ENCODE data around the gene TRIM47. TPM values are rescaled to one million over a fixed set of nuclear protein-coding genes. Genes with fewer than 3 reads are reported as not detected.

TRIM47 gene
- polyA plus RNA-seq, 3 donors = 5.8 to 9.1 (median 6.3) TPM

DNA sequence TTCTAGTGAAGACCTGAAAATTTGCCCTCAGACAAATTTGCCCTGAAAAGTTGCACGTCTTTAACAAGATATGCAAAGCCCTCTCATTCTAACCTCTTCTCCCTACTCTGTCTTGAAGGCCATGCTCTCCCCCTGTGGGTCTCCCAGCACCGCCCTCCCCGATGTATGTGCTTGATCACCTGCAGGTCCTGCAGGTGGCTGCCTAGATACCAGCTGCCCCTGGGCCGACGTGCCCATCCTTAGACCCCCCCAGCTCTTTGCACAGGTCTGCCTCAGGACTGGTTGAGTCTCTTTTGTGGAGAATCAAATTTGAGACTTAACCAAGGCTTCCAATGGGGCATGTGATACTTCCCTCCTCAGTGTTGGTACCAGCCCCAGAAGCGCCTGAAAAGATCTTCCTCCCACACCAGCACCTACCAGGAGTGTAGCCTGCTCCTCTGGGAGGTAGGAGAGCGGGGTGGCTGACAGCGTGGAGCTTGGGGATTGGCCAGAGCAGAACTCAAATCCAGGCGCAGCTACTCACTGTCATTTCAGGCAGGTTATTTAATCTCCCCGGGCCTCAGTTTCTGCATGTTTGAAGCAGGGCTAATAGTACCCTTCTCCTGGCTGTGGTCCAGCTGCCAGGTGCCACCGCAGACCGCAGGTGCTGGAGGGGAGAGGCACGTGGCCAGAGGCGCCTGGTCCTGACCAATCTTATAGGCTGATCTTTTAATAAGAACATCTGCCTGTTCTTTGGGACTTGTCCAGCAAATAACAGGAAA, 30.9 kb upstream of the TRIM47 start:
- DNase-seq (ENCODE audit: low read depth in 3 of 3, low spot score in 2 of 3) = no peak

DNA sequence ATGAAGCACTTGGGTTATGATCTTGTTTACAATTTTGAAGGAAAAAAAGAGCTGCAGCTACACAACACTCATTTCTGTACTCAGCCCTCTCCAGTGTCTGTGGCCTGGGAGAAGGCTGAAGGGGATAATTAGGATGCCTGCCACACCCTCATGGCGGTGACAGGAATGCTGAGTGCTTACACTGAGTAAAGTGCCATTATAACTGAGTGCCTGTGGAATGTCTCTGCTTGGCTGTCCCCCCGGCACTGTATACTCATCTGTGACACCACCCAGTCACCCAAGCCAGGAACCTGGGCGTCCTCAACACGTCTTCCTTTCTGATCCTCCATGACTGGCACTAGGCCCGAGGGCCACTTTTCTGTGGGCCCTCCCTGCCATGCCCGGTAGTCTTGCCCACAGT, 29.8 kb upstream of the TRIM47 start:
- DNase-seq (ENCODE audit: low read depth in 3 of 3, low spot score in 2 of 3) = no peak

DNA sequence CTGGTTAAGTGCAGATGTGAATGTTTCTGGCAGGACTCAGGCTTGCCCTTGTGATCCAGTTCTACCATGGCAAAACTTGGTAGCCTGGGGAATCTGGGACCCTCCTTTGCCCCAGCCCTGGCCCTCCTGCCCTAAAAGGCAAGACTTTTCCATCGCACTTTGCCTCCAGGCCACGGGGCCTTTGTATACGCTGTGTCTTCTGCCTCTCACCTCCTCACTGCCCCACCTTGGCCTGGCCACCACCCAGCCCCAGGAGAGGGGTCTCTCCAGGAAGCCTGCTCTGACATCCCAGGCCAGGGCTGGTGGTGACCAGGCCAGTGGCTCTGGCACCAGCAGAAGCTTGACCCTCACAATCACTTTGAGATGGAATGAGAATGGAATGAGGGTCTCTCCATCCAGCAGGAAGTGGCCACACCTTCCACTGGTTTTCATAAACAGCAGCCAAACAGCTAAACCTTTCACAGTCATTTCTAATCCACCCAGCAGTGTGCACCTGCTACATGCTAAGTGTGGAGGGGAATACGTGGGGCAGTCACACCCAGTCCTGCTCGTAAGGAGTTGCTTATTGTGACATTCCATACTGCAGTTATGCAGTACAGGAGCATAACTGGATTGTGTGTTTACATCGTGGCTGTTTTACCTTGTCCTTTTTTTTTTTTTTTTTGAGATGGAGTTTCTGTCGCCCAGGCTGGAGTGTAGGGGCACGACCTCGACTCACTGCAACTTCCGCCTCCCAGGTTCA, 27.9 kb upstream of the TRIM47 start:
- no peak for DNase-seq (ENCODE audit: low read depth in 3 of 3, low spot score in 2 of 3)

DNA sequence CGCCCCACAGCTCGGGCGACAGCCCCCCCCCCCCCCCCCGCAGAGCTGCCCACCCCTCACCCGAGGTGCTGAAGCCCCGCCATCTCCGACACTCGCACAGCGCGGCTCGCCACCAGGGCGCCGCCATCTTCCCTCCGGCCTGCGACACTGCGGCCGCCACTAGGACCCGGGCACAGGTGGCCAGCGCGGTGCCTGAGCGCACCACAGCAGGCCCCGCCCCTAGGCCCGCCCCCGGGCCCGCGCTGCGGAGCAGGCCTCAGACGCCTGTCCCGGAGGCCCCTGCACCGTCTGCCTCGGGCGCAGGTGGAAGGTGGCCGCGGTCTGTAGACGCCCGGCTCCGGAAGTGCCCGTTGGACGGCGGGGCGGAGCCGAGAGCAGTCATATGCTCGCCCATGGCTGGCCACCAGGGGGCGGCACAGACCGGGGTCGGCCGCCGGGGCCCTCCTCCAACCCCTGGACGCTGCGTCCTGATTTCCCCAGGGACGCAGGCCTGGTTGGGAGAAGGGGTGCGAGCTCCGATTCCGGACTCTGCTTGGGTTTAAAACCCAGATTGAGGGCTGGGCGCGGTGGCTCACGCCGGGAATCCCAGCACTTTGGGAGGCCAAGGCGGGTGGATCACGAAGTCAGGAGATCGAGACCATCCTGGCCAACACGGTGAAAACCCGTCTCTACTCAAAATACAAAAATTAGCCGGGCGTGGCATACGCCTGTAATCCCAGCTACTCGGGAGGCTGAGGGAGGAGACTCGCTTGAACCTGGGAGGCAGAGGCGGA, 26.6 kb upstream of the TRIM47 start, which contains the start of gene MRPL38:
Gene MRPL38 (minus strand): TSS at position 136 of the 773 bp plus-strand sequence. CDS start 9 bp downstream, at position 127.
- peak; percentile 77 to 86 (median 81) for DNase-seq (ENCODE audit: low read depth in 3 of 3, low spot score in 2 of 3)

DNA sequence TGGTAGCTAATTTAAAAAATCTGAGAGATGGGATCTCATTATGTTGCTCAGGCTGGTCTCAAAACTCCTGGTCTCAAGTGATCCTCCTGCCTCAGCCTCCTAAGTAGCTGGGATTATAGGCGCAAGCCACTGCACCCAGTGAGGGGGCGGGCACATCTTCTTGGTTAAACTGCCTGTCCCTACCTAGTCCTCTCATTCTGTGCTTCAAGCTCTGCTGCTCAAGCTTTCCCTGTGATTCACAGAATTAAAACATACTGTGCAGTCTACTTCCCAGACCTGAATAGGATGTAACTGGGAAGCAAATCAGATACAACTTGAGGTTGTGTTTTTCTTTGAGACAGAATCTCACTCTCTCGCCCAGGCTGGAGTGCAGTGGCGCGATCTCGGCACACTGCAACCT, 24.0 kb upstream of the TRIM47 start:
- DNase-seq (ENCODE audit: low read depth in 3 of 3, low spot score in 2 of 3) = no peak

DNA sequence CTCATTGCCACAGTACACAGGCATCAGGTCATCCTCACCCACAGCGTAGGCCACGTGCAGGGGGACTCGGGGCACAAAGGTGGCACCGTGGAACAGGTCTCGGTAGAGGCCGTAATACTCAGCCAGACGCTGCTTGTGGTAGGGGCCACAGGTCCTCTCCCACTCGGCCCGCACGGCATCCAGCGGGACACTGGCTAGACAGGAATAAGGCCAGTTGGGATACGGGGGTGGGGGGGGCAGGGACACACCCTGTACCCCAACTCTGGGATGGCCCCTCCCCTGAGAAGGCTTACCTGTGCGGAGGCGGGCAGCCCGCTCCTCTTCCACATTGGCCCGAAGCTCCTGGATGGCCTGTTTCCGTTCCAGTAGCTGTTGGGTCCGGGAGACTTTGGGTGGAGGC, 23.3 kb upstream of the TRIM47 start:
- DNase-seq (ENCODE audit: low read depth in 3 of 3, low spot score in 2 of 3) = no peak

DNA sequence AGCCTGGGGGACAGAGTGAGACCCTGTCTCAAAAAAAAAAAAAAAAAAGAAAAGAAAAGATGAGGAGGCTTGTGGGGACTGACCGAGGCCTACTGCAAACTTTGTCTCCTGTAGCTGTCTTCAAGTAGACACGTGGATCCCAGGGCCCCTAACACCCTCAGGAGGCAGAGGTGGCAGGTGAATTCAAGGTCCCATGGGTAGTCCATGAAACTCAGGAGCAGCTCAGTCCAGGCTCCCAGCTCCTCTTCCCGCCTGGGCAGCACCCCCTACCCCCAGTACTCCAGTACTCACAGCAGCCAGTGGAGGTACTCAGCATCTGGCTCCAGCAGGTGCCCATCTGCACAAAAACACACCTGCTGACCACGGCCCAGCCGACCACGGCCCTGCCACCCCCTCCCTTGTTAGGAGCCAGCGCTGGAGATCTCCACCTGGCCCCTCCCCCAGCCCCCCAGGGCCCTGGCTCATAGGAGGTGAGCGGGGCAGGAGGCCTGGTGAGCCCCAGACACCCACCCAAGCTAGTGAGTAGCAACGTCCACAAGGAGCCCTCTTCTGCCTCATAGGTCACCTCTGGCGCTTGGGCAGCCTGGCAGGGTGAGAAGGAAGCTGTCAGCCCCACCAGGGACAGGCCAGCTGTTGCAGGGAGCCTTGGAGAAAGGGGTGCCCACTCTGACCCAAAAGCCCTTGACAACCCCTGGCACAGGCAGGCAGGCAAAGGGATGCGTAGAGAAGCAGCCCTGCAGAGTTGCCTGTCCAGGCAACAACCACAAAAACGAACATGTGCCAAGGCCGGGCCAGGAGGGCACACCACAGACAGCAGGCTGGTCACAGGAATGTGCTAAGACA, 22.5 kb upstream of the TRIM47 start:
- no peak for DNase-seq (ENCODE audit: low read depth in 3 of 3, low spot score in 2 of 3)

DNA sequence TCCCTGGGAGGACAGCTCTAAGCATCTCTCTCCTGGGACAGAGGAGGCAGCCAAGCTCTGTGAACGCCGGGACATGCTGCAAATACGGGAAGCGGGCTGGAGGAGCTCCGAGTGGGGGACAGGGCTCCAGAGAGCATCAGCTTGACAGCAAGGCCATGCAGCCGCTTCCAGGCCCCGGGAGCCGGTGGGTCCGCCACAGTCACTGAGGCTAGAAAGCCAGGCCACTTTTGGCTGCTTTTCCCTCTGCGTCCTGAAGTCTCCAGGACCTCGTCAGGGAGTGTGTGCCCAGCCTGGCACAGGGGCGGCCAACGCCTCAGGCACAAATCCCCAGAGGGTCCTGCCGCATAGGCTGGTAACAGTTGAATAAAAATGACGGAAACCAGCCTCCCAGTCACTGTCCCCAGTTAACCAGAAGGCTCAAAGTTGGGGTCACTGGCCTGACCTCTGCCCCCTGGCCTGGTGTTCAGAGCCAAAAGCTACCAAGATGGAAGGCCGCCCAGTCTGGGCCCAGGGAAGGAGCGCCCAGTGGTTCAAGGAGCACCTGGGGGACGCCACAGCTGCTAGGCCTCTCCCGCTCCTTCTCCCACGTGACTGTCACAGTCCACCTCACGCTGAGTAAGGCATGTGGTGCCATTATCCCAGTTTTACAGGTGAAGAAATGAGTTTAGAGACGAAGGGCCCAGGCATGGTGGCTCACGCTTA, 21.5 kb upstream of the TRIM47 start:
- no peak for DNase-seq (ENCODE audit: low read depth in 3 of 3, low spot score in 2 of 3)

DNA sequence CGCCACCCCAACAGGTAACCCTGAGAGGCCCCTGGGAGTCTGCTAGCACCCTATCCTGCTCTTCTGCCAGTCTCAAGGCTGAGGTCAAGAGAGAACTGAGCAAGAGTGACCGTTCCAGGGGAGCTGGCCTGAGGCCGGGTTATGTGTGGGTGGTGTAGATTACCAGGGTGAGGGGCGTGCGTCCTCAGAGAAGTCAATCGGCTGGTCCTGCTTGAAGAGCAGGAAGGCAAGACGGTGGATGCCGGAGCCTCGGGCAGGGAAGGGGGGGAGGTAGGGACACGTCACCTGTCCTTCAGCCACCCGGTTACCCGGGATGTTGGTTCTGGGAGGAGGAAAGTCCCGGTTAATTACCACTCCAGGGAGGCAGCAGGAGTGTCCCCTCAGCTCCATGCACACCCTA, 21.0 kb upstream of the TRIM47 start:
- DNase-seq (ENCODE audit: low read depth in 3 of 3, low spot score in 2 of 3) = no peak

DNA sequence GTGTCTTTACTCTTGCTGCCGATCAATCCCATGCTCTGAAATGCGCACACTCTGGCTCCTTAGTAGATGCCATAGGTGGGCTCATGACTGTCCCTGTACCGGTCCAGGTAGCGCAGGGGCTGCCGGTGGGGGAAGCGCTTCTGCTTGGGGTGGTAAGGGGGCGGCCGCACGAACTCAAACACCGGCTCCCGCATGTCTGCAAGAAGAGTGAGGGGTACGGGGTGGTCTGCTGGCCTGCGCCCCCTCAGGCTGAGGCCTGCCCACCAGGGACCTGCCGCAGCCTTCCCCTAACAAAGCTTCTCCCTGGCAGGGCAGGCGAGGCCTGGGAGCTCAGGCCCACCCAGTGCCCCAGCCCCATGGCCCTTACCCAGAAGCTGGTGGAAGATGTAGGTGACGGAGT, 20.4 kb upstream of the TRIM47 start:
- DNase-seq (ENCODE audit: low read depth in 3 of 3, low spot score in 2 of 3) = no peak

DNA sequence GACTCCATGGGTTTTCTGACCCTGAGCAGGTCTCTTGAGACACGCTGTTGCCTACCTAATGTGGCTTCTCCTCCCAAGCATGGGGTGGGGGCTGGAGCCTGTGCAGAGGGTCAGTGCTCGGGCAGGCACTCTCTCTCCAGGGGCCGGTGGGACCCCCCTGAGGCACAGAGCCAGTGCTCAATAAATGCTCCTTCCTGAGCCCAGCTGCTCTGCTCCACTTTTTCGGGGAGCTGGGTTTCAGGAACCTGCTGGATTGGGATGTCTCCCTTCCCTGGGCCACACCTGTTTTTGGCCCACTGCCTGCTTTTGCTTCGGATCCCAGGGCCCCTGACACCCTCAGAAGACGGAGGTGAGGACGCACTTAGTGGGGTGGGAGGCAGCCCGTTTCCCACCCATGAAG, 19.7 kb upstream of the TRIM47 start:
- no peak for DNase-seq (ENCODE audit: low read depth in 3 of 3, low spot score in 2 of 3)

DNA sequence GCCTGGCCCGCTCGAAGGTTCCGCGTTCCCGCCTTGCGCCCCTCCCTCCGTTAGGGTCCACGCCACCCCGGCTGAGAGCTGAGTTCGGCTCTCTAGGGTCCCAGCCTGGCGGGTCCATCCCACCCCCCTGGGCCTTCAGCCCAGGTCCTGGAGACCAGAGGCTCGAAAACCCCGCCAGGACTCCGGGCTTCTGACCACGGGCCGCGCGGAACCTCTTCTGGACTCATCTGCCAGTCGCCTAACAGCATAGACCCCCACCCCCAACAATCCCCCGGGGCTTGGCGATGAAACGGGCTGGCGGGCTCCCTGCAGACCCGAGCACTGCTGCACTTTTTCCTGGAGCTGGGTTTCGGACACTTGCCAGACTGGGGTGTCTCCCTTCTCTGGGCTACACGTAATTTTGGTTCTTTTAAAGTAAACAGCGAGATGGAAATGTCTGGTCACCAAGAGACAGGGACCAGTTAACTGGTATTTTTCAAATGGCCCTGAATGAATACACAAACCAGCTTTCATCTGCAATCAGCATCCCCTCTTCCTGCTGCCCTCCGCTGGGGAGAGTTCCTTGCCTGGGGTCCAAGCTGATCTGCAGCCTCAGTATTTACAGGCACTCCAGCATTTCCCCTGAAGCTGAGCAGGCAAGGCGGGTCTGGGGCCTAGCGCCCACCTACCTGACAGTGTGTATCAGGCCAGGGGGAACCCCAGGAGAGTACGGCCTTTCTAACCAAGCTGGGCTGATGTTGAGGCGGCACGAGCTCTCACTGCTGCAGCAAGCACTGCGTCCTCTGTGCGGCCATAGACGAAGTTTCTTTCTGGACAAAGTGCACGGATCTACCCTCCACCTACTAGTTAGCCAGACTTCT, 19.0 kb upstream of the TRIM47 start:
- no peak for DNase-seq (ENCODE audit: low read depth in 3 of 3, low spot score in 2 of 3)

DNA sequence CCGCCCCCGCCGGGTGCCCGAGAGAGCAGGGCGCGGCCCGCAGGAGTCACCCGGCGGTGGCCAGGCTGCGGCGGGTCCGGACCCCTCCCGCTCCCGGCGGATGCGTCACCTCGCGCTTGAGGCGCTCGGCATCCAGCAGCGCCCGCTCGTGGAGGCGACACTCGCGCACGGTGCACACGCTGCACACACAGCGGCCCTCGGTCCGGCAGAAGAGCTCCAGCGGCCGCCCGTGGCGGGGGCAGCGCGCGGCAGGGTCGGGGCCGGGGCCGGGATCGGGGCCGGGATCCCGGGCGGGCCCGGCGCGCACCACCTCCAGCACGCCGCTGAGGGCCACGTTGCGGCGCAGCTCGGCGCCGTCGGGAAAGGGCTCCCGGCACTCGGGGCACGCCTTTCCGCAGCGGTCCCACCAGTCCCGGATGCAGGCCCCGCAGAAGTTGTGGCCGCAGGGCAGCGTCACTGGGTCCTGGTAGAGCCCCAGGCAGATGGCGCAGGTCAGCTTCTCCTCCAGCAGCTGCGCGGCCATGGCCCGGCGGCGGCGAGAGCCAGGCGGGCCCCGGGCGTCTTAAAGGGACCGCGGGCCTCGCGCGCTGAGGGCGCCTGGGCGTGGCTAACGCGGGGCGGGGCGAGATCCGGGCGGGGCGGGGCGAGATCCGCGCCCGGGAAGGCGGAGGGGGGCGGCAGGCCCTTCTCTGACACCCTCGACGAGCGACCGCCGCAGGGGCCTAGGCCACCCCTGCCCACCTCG, 18.2 kb upstream of the TRIM47 start, which contains the start of gene TRIM65:
Gene TRIM65 (minus strand): TSS at position 537 of the 745 bp plus-strand sequence. CDS start 14 bp downstream, at position 523.
- no peak for DNase-seq (ENCODE audit: low read depth in 3 of 3, low spot score in 2 of 3)

DNA sequence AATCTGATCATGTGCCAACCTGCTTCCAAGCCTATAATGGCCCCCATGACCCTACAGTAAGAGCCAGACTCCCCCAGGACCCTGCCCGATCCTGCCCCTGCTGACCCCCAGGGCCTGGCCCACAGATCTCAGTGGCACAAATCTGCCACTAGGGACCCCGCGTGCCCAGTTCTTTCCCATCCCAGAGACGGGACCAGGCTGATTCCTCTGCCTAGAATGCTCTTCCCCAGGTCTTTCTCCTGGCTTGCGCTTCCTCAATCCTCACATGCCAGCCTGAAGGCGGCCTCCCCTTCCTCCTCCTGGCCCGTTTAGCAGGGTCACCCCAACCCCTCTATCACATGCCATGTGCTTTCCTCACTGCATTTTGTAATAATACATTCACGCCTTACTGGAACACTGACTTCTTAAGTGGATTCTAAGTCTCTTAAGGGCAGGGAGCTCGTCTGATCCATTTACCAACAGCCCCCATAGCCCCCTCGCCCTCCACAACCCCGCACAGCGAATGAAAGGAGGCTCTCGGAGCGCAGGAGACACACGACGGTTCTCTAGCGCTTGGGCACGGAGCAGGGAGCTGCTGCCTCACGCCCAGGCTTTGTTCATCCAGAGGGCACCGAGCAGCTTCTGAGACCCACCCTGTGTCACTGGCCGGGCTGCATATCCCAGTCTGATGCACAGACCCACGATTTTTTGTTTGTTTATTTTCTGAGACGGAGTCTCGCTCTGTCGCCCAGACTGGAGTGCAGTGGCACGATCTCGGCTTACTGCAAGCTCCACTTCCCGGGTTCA, 17.2 kb upstream of the TRIM47 start:
- DNase-seq (ENCODE audit: low read depth in 3 of 3, low spot score in 2 of 3) = no peak

DNA sequence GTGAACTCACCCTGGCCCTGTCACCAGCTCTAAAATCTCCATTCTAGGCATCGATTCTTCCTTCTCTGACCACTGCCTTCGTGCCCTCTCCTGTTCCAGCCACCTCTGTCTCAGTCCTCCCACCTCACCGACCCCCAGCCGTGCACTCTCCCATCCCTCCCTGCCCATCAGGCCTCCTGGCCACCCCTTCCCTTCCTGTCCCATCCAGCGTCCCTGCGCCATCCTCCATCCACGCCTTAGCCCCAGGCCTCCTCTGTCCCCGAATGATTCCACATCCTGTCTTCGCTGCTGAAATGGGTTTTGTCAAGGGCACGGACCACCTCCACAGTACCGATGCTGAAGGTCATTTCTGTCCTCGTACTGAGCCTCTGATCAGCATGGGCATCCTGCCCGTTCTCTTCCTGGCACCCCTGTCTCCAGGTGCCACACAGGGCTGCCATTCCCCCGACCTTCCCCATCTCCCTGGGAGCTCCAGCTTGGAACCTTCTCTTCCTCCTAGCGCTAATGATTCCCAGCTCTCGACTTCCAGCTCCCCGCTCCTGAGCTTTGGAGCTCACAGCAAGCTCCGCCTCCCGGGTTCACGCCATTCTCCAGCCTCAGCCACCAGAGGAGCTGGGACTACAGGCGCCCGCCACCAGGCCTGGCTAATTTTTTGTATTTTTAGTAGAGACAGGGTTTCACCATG, 15.8 kb upstream of the TRIM47 start:
- no peak for DNase-seq (ENCODE audit: low read depth in 3 of 3, low spot score in 2 of 3)

DNA sequence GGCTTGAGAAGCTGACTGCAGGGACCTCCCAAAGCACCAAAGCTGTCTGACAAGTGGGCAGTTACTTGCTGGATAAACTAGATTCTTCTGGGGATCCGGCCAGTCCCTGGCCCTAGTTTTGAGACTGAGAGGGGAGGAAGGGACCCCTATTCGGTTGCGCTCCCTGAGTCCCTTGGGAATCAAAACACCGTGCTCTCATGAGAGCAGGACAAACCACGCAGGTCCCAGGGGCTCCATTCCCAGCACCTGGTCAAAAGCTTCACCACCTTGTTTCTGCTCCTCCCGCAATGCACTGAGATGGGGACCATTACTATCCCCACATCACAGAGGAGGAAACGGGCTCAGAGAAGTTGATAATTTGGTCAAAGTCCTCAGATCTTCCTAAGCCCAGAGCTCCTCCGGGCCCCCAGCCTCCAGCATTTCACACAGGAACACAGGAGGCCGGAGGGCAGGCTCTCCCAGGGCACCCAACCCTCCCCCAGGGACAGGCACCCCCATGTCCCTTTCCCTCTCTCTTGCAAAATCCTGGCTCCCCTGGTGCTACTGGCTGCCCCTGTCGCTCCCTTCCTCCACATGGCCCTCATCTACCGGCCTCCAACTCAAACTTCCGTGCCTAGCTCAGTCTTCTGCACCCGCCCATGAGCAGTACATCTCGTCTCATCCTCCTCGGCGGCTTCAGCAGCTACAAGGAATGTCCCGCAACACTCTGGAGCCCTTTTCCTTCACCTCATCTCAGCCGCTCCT, 15.1 kb upstream of the TRIM47 start:
- no peak for DNase-seq (ENCODE audit: low read depth in 3 of 3, low spot score in 2 of 3)
